Measurements from ENCODE around the gene MPRIP.
A peak's percentile ranks its signal among the peaks of the same experiment; 100 is the strongest.

The MPRIP gene

DNA sequence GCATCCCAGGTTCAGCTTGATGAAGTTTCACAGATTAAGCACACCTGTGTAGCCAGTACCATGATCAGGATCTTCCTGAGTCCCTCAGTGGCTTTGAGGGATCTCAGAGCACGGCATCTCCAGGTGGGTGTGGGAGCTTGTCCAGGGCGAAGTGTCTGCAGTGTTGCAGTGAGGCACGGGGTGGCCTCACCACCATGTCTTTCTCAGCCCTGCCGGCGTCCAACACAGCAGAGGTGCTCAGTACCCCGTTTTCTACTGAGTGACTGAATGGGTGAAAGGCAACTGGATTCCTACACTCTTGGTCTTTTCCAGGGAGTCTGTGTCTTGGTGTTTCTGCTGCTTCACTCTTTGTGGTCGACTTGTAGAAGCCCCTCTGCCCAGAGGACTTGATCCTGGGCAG lies 63.7 kb downstream of the MPRIP start:
- DNase-seq (no peak), ATAC-seq (replicated peaks) (no peak)
- H3K4me1 Mint-ChIP-seq (ENCODE audit: low read depth in 2 of 2), result peaks cover 53 to 59% of the 10 kb centered on the region in 2 donors
- peak overlapping the region; percentile 86 to 92 for H3K27ac Mint-ChIP-seq
- H3K4me3 Mint-ChIP-seq, result no peak overlapping the region
- no peaks in the 10 kb centered on the region for H3K9me3 Mint-ChIP-seq
- no peaks in the 10 kb centered on the region for H3K27me3 Mint-ChIP-seq
- H3K36me3 Mint-ChIP-seq (ENCODE audit: insufficient read depth), result peaks cover 13% of the 10 kb centered on the region

DNA sequence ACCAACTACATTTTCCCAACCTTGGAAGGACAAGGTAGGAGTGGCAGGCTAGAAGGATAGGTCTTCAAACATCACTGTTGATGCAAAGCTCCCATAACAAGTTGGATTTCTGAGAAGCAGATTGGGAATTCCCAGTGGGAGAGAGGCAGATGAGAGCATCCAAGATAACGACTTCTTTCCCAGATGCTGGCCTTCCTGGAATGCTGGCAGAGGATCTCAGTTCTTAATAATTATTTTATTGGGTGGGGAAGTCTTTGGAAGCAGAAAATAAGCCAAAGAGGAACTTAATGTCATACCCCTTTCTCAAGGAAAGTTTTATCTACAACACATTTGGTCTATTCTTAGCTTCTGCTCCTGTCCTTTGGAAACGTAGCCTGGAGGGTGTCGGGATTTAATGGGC lies 64.5 kb downstream of the MPRIP start:
- Mint-ChIP-seq H3K27ac (peak overlapping the region; percentile 86 to 92), H3K27me3 (no peaks in the 10 kb centered on the region)
- ATAC-seq (replicated peaks), result no peak

GRCh38 chr17:17107281-17107680 lies 65.0 kb downstream of the MPRIP start:
- Mint-ChIP-seq H3K36me3 (ENCODE audit: insufficient read depth) (peaks cover 14% of the 10 kb centered on the region), H3K4me1 (ENCODE audit: low read depth in 2 of 2) (peaks cover 58 to 71% of the 10 kb centered on the region in 2 donors), H3K27ac (peak overlapping the region; percentile 86 to 92), H3K4me3 (no peak overlapping the region), H3K27me3 (no peaks in the 10 kb centered on the region), H3K9me3 (no peaks in the 10 kb centered on the region)
- DNase-seq, result no peak
- ATAC-seq (replicated peaks), result no peak

More for the DNA sequence above, 64.5 kb downstream of the MPRIP start:
- no peak overlapping the region for H3K4me3 Mint-ChIP-seq
- DNase-seq, result no peak
- peaks cover 58 to 66% of the 10 kb centered on the region in 2 donors for H3K4me1 Mint-ChIP-seq (ENCODE audit: low read depth in 2 of 2)
- H3K36me3 Mint-ChIP-seq (ENCODE audit: insufficient read depth), result peaks cover 12% of the 10 kb centered on the region
- H3K9me3 Mint-ChIP-seq, result no peaks in the 10 kb centered on the region

- Mint-ChIP-seq H3K4me3 (peak overlapping the region in 1 of 2 donors; percentile 48), H3K4me1 (ENCODE audit: low read depth in 2 of 2) (peaks cover 58 to 68% of the 10 kb centered on the region in 2 donors), H3K9me3 (no peaks in the 10 kb centered on the region), H3K36me3 (ENCODE audit: insufficient read depth) (peaks cover 14% of the 10 kb centered on the region), H3K27ac (peak overlapping the region; percentile 86 to 92), H3K27me3 (no peaks in the 10 kb centered on the region)
- ATAC-seq (replicated peaks), result no peak
- DNase-seq, result no peak
These were observed 65.7 kb downstream of the MPRIP start for GRCh38 chr17:17107891-17108431.

- H3K36me3 Mint-ChIP-seq (ENCODE audit: insufficient read depth), result peaks cover 14% of the 10 kb centered on the region
- H3K27me3 Mint-ChIP-seq, result no peaks in the 10 kb centered on the region
- no peak for DNase-seq
- no peaks in the 10 kb centered on the region for H3K9me3 Mint-ChIP-seq
- no peak for ATAC-seq (replicated peaks)
- peaks cover 63 to 67% of the 10 kb centered on the region in 2 donors for H3K4me1 Mint-ChIP-seq (ENCODE audit: low read depth in 2 of 2)
- H3K27ac Mint-ChIP-seq, result peak overlapping the region; percentile 86 to 92
- H3K4me3 Mint-ChIP-seq, result peak overlapping the region in 1 of 2 donors; percentile 48
These were observed 66.3 kb downstream of the MPRIP start for GRCh38 chr17:17108451-17109049.

DNA sequence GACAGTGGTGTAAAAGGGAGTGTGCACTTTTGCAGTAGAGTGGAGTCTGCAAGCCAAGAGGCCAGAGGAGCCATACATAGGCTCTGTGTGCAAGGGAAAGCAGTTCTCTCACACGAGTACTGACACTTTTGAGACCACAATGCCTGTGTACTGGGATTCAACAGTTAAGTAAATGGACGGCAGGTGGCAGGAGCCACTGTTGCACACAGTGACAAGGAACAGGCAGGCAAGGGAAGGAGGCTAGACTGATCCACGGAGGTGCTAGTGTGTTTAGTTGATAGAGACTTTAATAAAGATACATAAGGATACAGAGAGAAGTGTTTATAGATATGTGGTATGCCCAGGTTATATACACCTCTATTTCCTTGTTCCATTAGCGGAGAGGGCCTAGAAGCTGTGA lies 67.0 kb downstream of the MPRIP start:
- Mint-ChIP-seq H3K4me3 (peak overlapping the region; percentile 48 to 63), H3K9me3 (no peaks in the 10 kb centered on the region)

DNA sequence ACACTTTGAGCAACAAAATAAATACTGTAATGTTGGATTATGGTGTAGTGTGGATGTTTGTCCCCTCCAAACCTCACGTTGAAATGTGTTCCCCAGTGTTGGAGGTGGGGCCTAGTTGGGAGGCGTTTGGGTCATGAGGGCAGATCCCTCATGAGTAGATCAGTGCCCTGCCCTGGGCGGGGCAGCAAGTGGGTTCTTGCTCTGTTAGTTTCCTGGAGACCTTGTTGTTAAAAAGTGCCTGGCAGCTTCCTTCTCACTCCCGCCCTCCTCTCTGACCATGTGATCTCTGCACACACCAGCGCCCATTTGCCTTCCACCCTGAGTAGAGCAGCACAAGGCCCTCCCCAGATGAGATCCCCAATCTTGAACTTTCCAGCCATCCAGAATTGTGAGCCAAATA lies 67.7 kb downstream of the MPRIP start:
- Mint-ChIP-seq H3K36me3 (ENCODE audit: insufficient read depth) (peaks cover 14% of the 10 kb centered on the region), H3K4me3 (peak overlapping the region; percentile 48 to 63), H3K27ac (peak overlapping the region; percentile 86 to 92), H3K9me3 (no peaks in the 10 kb centered on the region), H3K4me1 (ENCODE audit: low read depth in 2 of 2) (peaks cover 66 to 67% of the 10 kb centered on the region in 2 donors), H3K27me3 (no peaks in the 10 kb centered on the region)
- peak; percentile 46 to 53 (median 52) for DNase-seq
- ATAC-seq (replicated peaks), result peak; percentile 83

More for the DNA sequence above, 67.0 kb downstream of the MPRIP start:
- ATAC-seq (replicated peaks) (peak; percentile 48), DNase-seq (peak; percentile 18 to 30 (median 22))
- H3K27me3 Mint-ChIP-seq, result no peaks in the 10 kb centered on the region
- H3K36me3 Mint-ChIP-seq (ENCODE audit: insufficient read depth), result peaks cover 14% of the 10 kb centered on the region
- peak overlapping the region; percentile 86 to 92 for H3K27ac Mint-ChIP-seq
- peaks cover 67 to 68% of the 10 kb centered on the region in 2 donors for H3K4me1 Mint-ChIP-seq (ENCODE audit: low read depth in 2 of 2)

DNA sequence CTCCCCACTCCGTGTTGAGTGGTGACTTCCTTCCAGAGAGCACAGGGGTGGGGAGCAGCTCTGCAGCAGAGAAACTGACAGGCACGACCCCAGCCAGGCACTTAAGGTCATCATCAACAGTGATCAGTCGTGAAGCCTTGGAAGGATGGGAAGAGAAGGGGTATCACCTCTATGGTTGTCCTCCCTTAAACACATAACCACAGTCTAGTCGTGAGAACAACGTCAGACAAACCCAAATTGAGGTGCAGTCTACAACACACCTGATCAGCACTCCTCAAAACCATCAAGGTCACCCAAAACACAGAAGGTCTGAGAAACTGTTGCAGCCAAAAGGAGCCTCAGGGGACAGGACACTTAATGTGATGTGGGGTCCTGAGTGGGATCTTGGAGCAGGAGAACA lies 68.3 kb downstream of the MPRIP start:
- Mint-ChIP-seq H3K36me3 (ENCODE audit: insufficient read depth) (peaks cover 14% of the 10 kb centered on the region), H3K27ac (peak overlapping the region; percentile 86 to 92), H3K27me3 (no peaks in the 10 kb centered on the region), H3K9me3 (no peaks in the 10 kb centered on the region), H3K4me3 (peak overlapping the region; percentile 48 to 63), H3K4me1 (ENCODE audit: low read depth in 2 of 2) (peaks cover 70 to 71% of the 10 kb centered on the region in 2 donors)
- DNase-seq (peak in 1 of 3 experiments; percentile 13), ATAC-seq (replicated peaks) (peak; percentile 63)

DNA sequence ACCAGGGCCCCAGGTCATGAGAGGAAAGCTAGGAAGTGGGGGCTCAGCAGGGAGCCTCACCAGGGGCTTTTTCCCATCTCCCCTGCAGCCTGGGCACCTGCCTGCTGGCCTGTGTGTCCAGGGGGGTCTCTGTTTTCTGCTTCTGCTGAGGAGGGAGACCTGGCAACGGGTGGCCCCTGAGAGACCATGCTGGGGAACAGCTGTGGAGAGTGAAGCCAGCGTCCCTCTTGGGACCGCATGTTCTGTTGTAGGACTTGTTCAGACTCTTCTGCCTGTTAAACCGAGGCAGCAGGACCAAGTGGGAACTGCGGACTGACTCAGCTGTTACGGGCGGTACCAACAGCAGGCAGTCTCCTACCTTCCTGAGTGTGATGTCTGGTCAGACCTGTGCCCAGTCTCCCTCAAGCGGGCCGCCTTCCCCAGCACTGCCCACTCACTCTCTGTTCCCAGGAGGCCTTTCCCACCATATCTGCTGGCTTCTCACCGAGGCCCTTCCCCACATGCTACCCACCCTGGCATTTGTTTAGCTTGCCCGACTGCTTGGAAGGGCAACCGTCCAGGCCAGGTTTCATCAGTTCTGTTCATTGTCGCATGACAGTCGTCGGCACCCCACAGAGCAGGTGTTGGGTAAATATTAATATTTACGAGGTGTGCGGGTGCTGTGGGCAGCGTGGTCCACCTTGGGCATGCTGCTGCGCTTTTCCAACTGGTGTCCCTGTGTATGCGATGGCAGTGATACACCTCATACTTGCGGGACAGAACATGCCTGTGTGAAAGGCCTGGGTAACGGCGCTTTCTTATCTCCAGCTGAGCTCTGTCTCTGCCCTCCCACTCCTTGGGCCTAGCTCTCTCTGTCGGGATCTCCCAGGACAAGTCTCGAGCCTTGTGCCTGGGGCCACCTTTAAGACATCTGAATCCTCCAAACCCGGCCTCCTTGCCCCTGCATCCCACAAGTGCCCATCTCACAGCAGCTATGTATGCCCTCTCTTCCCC lies 69.4 kb downstream of the MPRIP start:
- DNase-seq (no peak), ATAC-seq (replicated peaks) (no peak)
- peaks cover 14% of the 10 kb centered on the region for H3K36me3 Mint-ChIP-seq (ENCODE audit: insufficient read depth)
- H3K27me3 Mint-ChIP-seq, result no peaks in the 10 kb centered on the region
- H3K27ac Mint-ChIP-seq, result peak overlapping the region; percentile 86 to 92
- peaks cover 69 to 73% of the 10 kb centered on the region in 2 donors for H3K4me1 Mint-ChIP-seq (ENCODE audit: low read depth in 2 of 2)
- H3K4me3 Mint-ChIP-seq, result peak overlapping the region in 1 of 2 donors; percentile 48
- no peaks in the 10 kb centered on the region for H3K9me3 Mint-ChIP-seq

DNA sequence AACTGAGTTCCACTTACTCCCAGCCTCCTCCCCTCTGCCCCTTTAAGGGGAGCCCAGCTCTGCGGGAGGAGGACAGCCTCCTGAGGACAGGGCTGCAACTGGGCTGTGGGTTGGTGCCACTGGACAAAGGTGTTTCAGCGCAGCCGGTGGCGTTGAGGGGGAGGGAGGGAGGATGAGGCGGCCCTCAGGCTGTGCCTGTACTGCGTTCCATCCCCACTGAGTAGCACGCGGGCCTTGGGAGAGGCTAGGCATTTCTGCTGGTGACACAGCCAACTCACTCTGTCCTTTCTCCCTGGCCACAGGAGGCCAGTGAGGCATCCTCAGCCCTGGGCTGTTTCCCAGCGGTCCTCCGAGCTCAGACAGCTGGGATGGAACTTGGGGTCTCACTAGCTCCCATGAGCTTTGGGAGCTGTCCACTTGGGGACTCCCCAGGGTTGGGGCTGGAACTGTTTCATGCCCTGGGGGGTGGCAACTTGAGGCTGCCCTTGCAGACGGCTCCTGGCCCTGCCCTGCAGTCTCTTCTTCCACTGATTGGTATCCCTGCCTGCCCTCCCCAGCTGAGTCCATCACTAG lies 70.5 kb downstream of the MPRIP start:
- Mint-ChIP-seq H3K27me3 (no peaks in the 10 kb centered on the region), H3K4me3 (no peak overlapping the region)

GRCh38 chr17:17114592-17115225 lies 72.5 kb downstream of the MPRIP start:
- Mint-ChIP-seq H3K9me3 (no peaks in the 10 kb centered on the region), H3K27me3 (no peaks in the 10 kb centered on the region), H3K27ac (peak overlapping the region; percentile 66 to 94), H3K4me3 (peak overlapping the region in 1 of 2 donors; percentile 53), H3K4me1 (ENCODE audit: low read depth in 2 of 2) (peaks cover 66 to 72% of the 10 kb centered on the region in 2 donors), H3K36me3 (ENCODE audit: insufficient read depth) (peaks cover 11% of the 10 kb centered on the region)
- DNase-seq (no peak), ATAC-seq (replicated peaks) (no peak)

More for the DNA sequence above, 70.5 kb downstream of the MPRIP start:
- H3K4me1 Mint-ChIP-seq (ENCODE audit: low read depth in 2 of 2), result peaks cover 66 to 72% of the 10 kb centered on the region in 2 donors
- H3K9me3 Mint-ChIP-seq, result no peaks in the 10 kb centered on the region
- H3K27ac Mint-ChIP-seq, result peak overlapping the region in 1 of 2 donors; percentile 77
- peaks cover 14% of the 10 kb centered on the region for H3K36me3 Mint-ChIP-seq (ENCODE audit: insufficient read depth)
- no peak for ATAC-seq (replicated peaks)
- no peak for DNase-seq

- peaks cover 11% of the 10 kb centered on the region for H3K36me3 Mint-ChIP-seq (ENCODE audit: insufficient read depth)
- peak overlapping the region; percentile 84 to 94 for H3K27ac Mint-ChIP-seq
- ATAC-seq (replicated peaks) (no peak), DNase-seq (no peak)
- H3K9me3 Mint-ChIP-seq, result no peaks in the 10 kb centered on the region
- H3K4me3 Mint-ChIP-seq, result peak overlapping the region in 1 of 2 donors; percentile 53
- H3K27me3 Mint-ChIP-seq, result no peaks in the 10 kb centered on the region
- H3K4me1 Mint-ChIP-seq (ENCODE audit: low read depth in 2 of 2), result peaks cover 66 to 72% of the 10 kb centered on the region in 2 donors
These were observed 73.4 kb downstream of the MPRIP start for GRCh38 chr17:17115620-17116019.

Data from effector memory CD8-positive, alpha-beta T cell (primary cell).